Immature natural killer cell (primary cell): ENCODE measurements around the gene PEX12. TPM values are rescaled to one million over a fixed set of nuclear protein-coding genes. Genes with fewer than 3 reads are reported as not detected.
"Not testable (repeated sequence)": the region's sequence is repeated elsewhere in the genome, so short reads cannot be mapped to it uniquely, and the experiment has no call there.

Experiments
- DNase-seq, 3 donors: peaks; one replicate each; pipeline ENCODE4 v3.0.0; 2022; ENCODE audit warnings: mixed read lengths in 1 of 3
- H3K27ac Mint-ChIP-seq, 6 donors: one replicate each; pipeline ENCODE4 v1.8.0; 2020; ENCODE audit warnings: mixed read lengths in 6 of 6, mild to moderate bottlenecking in 5 of 6, inconsistent platforms in 4 of 6, moderate library complexity in 3 of 6
- H3K27me3 Mint-ChIP-seq, 3 donors: one replicate each; pipeline ENCODE4 v1.8.0; 2020 to 2021; ENCODE audit warnings: low read depth in 3 of 3, mild to moderate bottlenecking in 3 of 3, mixed read lengths in 3 of 3, moderate library complexity in 3 of 3, inconsistent platforms in 1 of 3
- H3K36me3 Mint-ChIP-seq, 3 donors: one replicate each; pipeline ENCODE4 v1.8.0; 2020; ENCODE audit warnings: mixed read lengths in 3 of 3, inconsistent platforms in 2 of 3, mild to moderate bottlenecking in 2 of 3
- H3K4me1 Mint-ChIP-seq, 2 donors: one replicate each; pipeline ENCODE4 v1.8.0; 2020; ENCODE audit warnings: inconsistent platforms in 2 of 2, mild to moderate bottlenecking in 2 of 2, mixed read lengths in 2 of 2, moderate library complexity in 1 of 2
- H3K4me3 Mint-ChIP-seq, 5 donors: one replicate each; pipeline ENCODE4 v1.8.0; 2020; ENCODE audit warnings: mild to moderate bottlenecking in 5 of 5, mixed read lengths in 5 of 5, inconsistent platforms in 3 of 5, moderate library complexity in 3 of 5
- H3K9me3 Mint-ChIP-seq, 6 donors: one replicate each; pipeline ENCODE4 v1.8.0; 2020; ENCODE audit warnings: mild to moderate bottlenecking in 6 of 6, mixed read lengths in 6 of 6, inconsistent platforms in 4 of 6, moderate library complexity in 3 of 6
- polyA plus RNA-seq, 3 donors: library from polyadenylated mRNA; unstranded; fragments of 300-500 nt; fragmentation: Illumina TruSeq; gene quantifications; one replicate each; pipeline ENCODE4 v1.2.3, GENCODE V29; 2021

PEX12 gene
- polyA plus RNA-seq, 3 donors from 2014 or later, result 1.7 to 2.0 TPM; not detected in 1

GRCh38 chr17:35540589-35541404 lies 37.6 kb downstream of the PEX12 start:
- peak overlapping the region; percentile 91 to 99 (median 97) for H3K27ac Mint-ChIP-seq
- peaks cover 0 to 4% (median 3%) of the 10 kb centered on the region in 3 donors for H3K36me3 Mint-ChIP-seq
- DNase-seq, result peak; percentile 49 to 55 (median 55)
- H3K27me3 Mint-ChIP-seq, result peaks cover 2 to 11% (median 10%) of the 10 kb centered on the region in 3 donors
- H3K9me3 Mint-ChIP-seq, result no peaks in the 10 kb centered on the region
- H3K4me1 Mint-ChIP-seq, result peaks cover 50 to 59% of the 10 kb centered on the region in 2 donors
- peak overlapping the region; percentile 92 to 98 (median 95) for H3K4me3 Mint-ChIP-seq

- Mint-ChIP-seq H3K27ac (peak overlapping the region; percentile 91 to 99 (median 97)), H3K4me1 (peaks cover 53 to 64% of the 10 kb centered on the region in 2 donors), H3K4me3 (peak overlapping the region; percentile 81 to 98 (median 93)), H3K9me3 (no peaks in the 10 kb centered on the region), H3K27me3 (peaks cover 2 to 11% (median 11%) of the 10 kb centered on the region in 3 donors), H3K36me3 (peaks cover 3 to 6% (median 6%) of the 10 kb centered on the region in 3 donors)
- no peak for DNase-seq
These were observed 38.7 kb downstream of the PEX12 start for GRCh38 chr17:35539659-35540026.

GRCh38 chr17:35537601-35538141 lies 40.7 kb downstream of the PEX12 start, which contains the start of gene SLFN12L:
Gene SLFN12L (minus strand): TSS chr17:35537678. CDS start chr17:35522364, 15,314 bp downstream.
- H3K36me3 Mint-ChIP-seq, result peaks cover 12 to 15% (median 14%) of the 10 kb centered on the region in 3 donors
- H3K4me1 Mint-ChIP-seq, result peaks cover 70 to 75% of the 10 kb centered on the region in 2 donors
- DNase-seq, result peak; percentile 46 to 54 (median 52)
- H3K9me3 Mint-ChIP-seq, result no peaks in the 10 kb centered on the region
- peak within 1 kb of the TSS; percentile 85 to 98 (median 93) for H3K4me3 Mint-ChIP-seq
- H3K27me3 Mint-ChIP-seq, result peaks cover 2 to 13% (median 11%) of the 10 kb centered on the region in 3 donors
- H3K27ac Mint-ChIP-seq, result peak within 1 kb of the TSS; percentile 91 to 99 (median 97)

DNA sequence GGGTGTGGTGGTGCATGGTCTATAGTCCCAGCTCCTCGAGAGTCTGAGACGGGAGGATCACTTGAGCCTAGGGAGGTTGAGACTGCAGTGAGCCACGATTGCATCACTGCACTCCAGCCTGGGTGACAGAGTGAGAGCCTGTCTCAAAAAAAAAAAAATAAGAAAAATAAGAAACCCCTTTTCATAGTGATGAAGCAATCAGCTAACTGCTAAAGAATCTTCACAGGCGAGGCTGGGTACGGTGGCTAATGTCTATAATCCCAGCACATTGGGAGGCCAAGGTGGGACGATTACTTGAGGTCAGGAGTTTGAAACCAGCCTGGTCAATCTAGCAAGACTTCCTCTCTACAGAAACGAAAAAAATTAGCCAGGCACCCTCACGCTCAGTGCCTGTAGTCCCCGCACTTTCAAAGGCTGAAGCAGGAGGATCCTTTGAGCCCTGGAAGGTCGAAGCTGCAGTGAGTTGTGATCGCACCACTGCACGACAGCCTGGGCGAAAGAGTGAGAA lies 41.7 kb downstream of the PEX12 start:
- H3K36me3 Mint-ChIP-seq, result peaks cover 12 to 15% (median 14%) of the 10 kb centered on the region in 3 donors
- H3K27me3 Mint-ChIP-seq, result peaks cover 2 to 13% (median 11%) of the 10 kb centered on the region in 3 donors
- H3K4me1 Mint-ChIP-seq, result peaks cover 77 to 80% of the 10 kb centered on the region in 2 donors
- H3K4me3 Mint-ChIP-seq, result peak overlapping the region; percentile 85 to 98 (median 93)
- H3K27ac Mint-ChIP-seq, result peak overlapping the region; percentile 91 to 99 (median 97)
- DNase-seq, result peak in 2 of 3 donors; percentile 50 to 54
- H3K9me3 Mint-ChIP-seq, result no peaks in the 10 kb centered on the region

GRCh38 chr17:35535406-35535805 lies 43.0 kb downstream of the PEX12 start:
- H3K4me1 Mint-ChIP-seq, result peaks cover 78 to 79% of the 10 kb centered on the region in 2 donors
- peak overlapping the region; percentile 85 to 98 (median 93) for H3K4me3 Mint-ChIP-seq
- peaks cover 0 to 11% (median 9%) of the 10 kb centered on the region in 3 donors for H3K27me3 Mint-ChIP-seq
- H3K9me3 Mint-ChIP-seq, DNase-seq: not testable (repeated sequence)
- H3K36me3 Mint-ChIP-seq, result peaks cover 12 to 15% (median 14%) of the 10 kb centered on the region in 3 donors
- peak overlapping the region; percentile 91 to 99 (median 97) for H3K27ac Mint-ChIP-seq

DNA sequence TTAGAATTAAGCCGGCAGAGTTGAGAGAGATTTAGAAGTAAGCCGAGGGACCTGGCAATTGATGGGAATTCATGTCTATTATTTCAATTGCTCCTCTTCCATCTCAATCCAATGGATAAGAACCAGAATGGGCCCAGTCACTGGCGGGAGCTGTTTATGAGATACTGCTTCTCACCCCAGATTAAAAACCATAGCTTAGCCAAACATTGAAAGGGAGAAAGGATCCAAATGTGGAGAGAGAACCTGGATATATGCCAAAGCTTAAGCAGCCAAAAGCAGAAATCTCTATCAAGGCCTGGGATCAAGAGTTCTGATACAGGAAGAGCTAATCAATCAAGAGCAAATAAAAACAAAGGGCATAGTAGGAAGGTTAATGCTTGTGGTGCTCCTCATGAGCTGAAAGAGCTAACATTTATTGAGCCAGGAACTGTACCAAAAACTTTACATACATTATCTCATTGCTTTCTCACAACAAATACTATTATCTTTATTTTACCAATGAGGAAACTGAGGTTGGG lies 43.7 kb downstream of the PEX12 start:
- Mint-ChIP-seq H3K4me1 (peaks cover 78% of the 10 kb centered on the region in 2 donors), H3K27ac (peak overlapping the region; percentile 91 to 99 (median 97)), H3K4me3 (peak overlapping the region; percentile 85 to 98 (median 93)), H3K36me3 (peaks cover 12 to 15% (median 14%) of the 10 kb centered on the region in 3 donors), H3K9me3 (no peaks in the 10 kb centered on the region), H3K27me3 (peaks cover 0 to 16% (median 13%) of the 10 kb centered on the region in 3 donors)
- DNase-seq, result no peak

- no peaks in the 10 kb centered on the region for H3K9me3 Mint-ChIP-seq
These were observed 47.2 kb downstream of the PEX12 start for GRCh38 chr17:35531160-35531559.

GRCh38 chr17:35529866-35530265 lies 48.5 kb downstream of the PEX12 start:
- DNase-seq, result peak; percentile 66 to 78 (median 67)
- Mint-ChIP-seq H3K9me3 (no peaks in the 10 kb centered on the region), H3K27me3 (peaks cover 0 to 12% (median 8%) of the 10 kb centered on the region in 3 donors), H3K4me1 (peaks cover 90 to 91% of the 10 kb centered on the region in 2 donors), H3K27ac (peak overlapping the region; percentile 91 to 98 (median 98)), H3K36me3 (peaks cover 16 to 22% (median 18%) of the 10 kb centered on the region in 3 donors), H3K4me3 (peak overlapping the region; percentile 70 to 89 (median 80))

More at GRCh38 chr17:35531160-35531559, 47.2 kb downstream of the PEX12 start:
- DNase-seq, result peak in 2 of 3 donors; percentile 43 to 46
- peak overlapping the region; percentile 91 to 98 (median 98) for H3K27ac Mint-ChIP-seq
- H3K27me3 Mint-ChIP-seq, result peaks cover 0 to 16% (median 11%) of the 10 kb centered on the region in 3 donors
- peaks cover 83 to 84% of the 10 kb centered on the region in 2 donors for H3K4me1 Mint-ChIP-seq
- peak overlapping the region; percentile 70 to 89 (median 80) for H3K4me3 Mint-ChIP-seq
- peaks cover 19 to 25% (median 19%) of the 10 kb centered on the region in 3 donors for H3K36me3 Mint-ChIP-seq

DNA sequence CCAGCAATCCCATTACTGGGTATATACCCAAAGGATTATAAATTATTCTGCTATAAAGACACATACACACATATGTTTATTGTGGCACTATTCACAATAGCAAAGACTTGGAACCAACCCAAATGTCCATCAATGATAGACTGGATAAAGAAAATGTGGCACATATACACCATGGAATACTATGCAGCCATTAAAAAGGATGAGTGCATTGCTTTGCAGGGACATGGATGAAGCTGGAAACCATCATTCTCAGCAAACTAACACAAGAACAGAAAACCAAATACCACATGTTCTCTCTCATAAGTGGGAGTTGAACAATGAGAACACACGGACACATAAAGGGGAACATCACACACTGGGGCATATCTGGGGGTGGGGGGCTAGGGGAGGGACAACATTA lies 49.0 kb downstream of the PEX12 start:
- Mint-ChIP-seq H3K36me3 (peaks cover 11 to 17% (median 13%) of the 10 kb centered on the region in 3 donors), H3K27me3 (peaks cover 0 to 10% (median 8%) of the 10 kb centered on the region in 3 donors), H3K4me3 (peak overlapping the region in 4 of 5 donors; percentile 21 to 80 (median 74)), H3K4me1 (peaks cover 90 to 91% of the 10 kb centered on the region in 2 donors), H3K27ac (peak overlapping the region; percentile 91 to 98 (median 94))
- not testable (repeated sequence) for H3K9me3 Mint-ChIP-seq, DNase-seq

Other genes starting within 250 kb of the PEX12 start
- gene SLFN11, start 204.9 kb downstream of the PEX12 start, polyA plus RNA-seq, result 10 to 100 TPM in 1 of 3 donors, 1 to 10 TPM in 2; 1.8 to 12.6 (median 7.0) TPM
- gene SLFN12, start 146.1 kb downstream of the PEX12 start, polyA plus RNA-seq, result 10 to 100 TPM in 1 of 3 donors, 1 to 10 TPM in 1, under 1 TPM in 1; 0.44 to 10.5 (median 6.3) TPM
- 10 to 100 TPM; 11.8 to 41.8 (median 39.2) TPM for gene SLFN13, start 129.8 kb downstream of the PEX12 start, polyA plus RNA-seq
- gene SLFN12L, start 40.9 kb downstream of the PEX12 start, polyA plus RNA-seq, result 10 to 100 TPM; 14.8 to 28.8 (median 27.4) TPM
- under 1 TPM in 2 of 3 donors, not detected in 1; 0.10 to 0.50 TPM for gene SLFN14, start 17.8 kb downstream of the PEX12 start, polyA plus RNA-seq
- 10 to 100 TPM; 43.7 to 79.9 (median 51.4) TPM for gene AP2B1, start 8.8 kb upstream of the PEX12 start, polyA plus RNA-seq
- not detected for gene RASL10B, start 153.1 kb upstream of the PEX12 start, polyA plus RNA-seq
- not detected for gene GAS2L2, start 174.7 kb upstream of the PEX12 start, polyA plus RNA-seq
- under 1 TPM in 2 of 3 donors, not detected in 1; 0.28 to 0.34 TPM for gene C17orf50, start 182.3 kb upstream of the PEX12 start, polyA plus RNA-seq
- not detected for gene MMP28, start 217.1 kb upstream of the PEX12 start, polyA plus RNA-seq
- 10 to 100 TPM in 2 of 3 donors, 1 to 10 TPM in 1; 9.4 to 35.5 (median 10.3) TPM for gene TAF15, start 230.9 kb upstream of the PEX12 start, polyA plus RNA-seq